ENCODE measurements around the gene FBXL16.

GRCh38 chr16:722835-723633 lies 17.4 kb upstream of the FBXL16 start:
- TF ChIP-seq CTCF (conservative IDR thresholded peaks at IDR 0.05 in 1 of 2, IDR thresholded peaks at IDR 0.05 in 1 of 2; ENCODE audit: low read depth in 1 of 2, low read length in 2 of 2) (no peak), EZH2 (IDR thresholded peaks at IDR 0.05; ENCODE audit: low read length, missing control alignments) (no peak)
